GM12878 (cell line): ENCODE data around the gene EDNRA. TPM values are rescaled to one million over a fixed set of nuclear protein-coding genes. Genes with fewer than 3 reads are reported as not detected.

ENCODE experiments used
- ATAC-seq: fragments of 200-7000 bp; cut with Tn5 transposase; 3 replicates; pipeline ENCODE4 v1.9.1; 2020; ENCODE audit warnings: mild to moderate bottlenecking, moderate library complexity
- BruUV-seq: library from RNA; stranded (reverse); fragments of 400-500 nt; replicated peaks from 2 replicates; lab custom pipeline; 2021; lab: Mats Ljungman, UMichigan
- CTCF ChIA-PET: fragments of 300-600 bp; sonication (Branson Sonifier 250); formaldehyde crosslinking; extraction: SDS; loops from one replicate; lab custom pipeline; 2021; ENCODE audit warnings: inconsistent platforms; lab: Yijun Ruan, JAX
- POLR2A ChIA-PET: fragments of 350-600 bp; formaldehyde crosslinking; extraction: SDS; loops from one replicate; lab custom pipeline; 2021; ENCODE audit warnings: inconsistent platforms; lab: Charles Lee
- RAD21 ChIA-PET: fragments of 300-600 bp; sonication (Branson Sonifier 250); formaldehyde crosslinking; loops from one replicate; lab custom pipeline; 2023; ENCODE audit warnings: antibody characterized with exemption; ENCODE audit not compliant: unreplicated experiment; lab: Charles Lee
- SMC1A ChIA-PET: fragments of 300-600 bp; sonication (Branson Sonifier 250); formaldehyde crosslinking; loops from one replicate; lab custom pipeline; 2023; ENCODE audit not compliant: unreplicated experiment, uncharacterized antibody; lab: Charles Lee
- DNase-seq: peaks from one replicate; pipeline ENCODE4 v3.0.0-alpha.2; 2011; ENCODE audit warnings: low read depth, low spot score
- FAIRE-seq: peaks from 3 replicates; lab custom pipeline; 2011; peaks lifted over from hg19 to GRCh38; lab: Jason Lieb, UNC
- H2AFZ ChIP-seq: 2 replicates; pipeline ENCODE4 v1.6.0; 2011; ENCODE audit warnings: low read depth, low read length, control low read depth; ENCODE audit not compliant: control insufficient read depth
- H3K27ac ChIP-seq: 2 replicates; pipeline ENCODE4 v1.5.1; 2011; ENCODE audit warnings: control low read depth; ENCODE audit not compliant: control insufficient read depth, insufficient read depth
- H3K27me3 ChIP-seq, 2 experiments: replicated peaks in 1 of 2; 2 replicates each; pipeline versions ENCODE4 v1.6.0 to v1.6.1; 2011; ENCODE audit warnings: low read length in 1 of 2; ENCODE audit not compliant: control insufficient read depth in 2 of 2, insufficient read depth in 2 of 2
- H3K36me3 ChIP-seq, 2 experiments: 2 replicates each; pipeline ENCODE4 v1.5.1; 2011; ENCODE audit warnings: low read length in 1 of 2; ENCODE audit not compliant: control insufficient read depth in 2 of 2, insufficient read depth in 2 of 2
- H3K4me1 ChIP-seq: 2 replicates; pipeline ENCODE4 v1.6.1; 2011; ENCODE audit warnings: mild to moderate bottlenecking, low read length, moderate library complexity, mixed read lengths; ENCODE audit not compliant: control insufficient read depth, insufficient read depth
- H3K4me2 ChIP-seq: 2 replicates; pipeline ENCODE4 v1.6.0; 2011; ENCODE audit warnings: control low read depth; ENCODE audit not compliant: control insufficient read depth, insufficient read depth
- H3K4me3 ChIP-seq: fragments of 200-600 bp; sonication (generic); 2 replicates; pipeline ENCODE4 v1.5.1; 2016
- H3K79me2 ChIP-seq: 2 replicates; pipeline ENCODE4 v1.6.0; 2011; ENCODE audit warnings: low read length; ENCODE audit not compliant: control insufficient read depth, insufficient read depth
- H3K9ac ChIP-seq: 2 replicates; pipeline ENCODE4 v1.8.0; 2011; ENCODE audit warnings: low read length, control low read depth, mixed read lengths; ENCODE audit not compliant: control insufficient read depth, insufficient read depth
- H3K9me3 ChIP-seq: replicated peaks from 3 replicates; pipeline ENCODE4 v1.5.1; 2011; ENCODE audit warnings: mild to moderate bottlenecking, low read length; ENCODE audit not compliant: control insufficient read depth, insufficient read depth
- H4K20me1 ChIP-seq: 2 replicates; pipeline ENCODE4 v1.6.0; 2011; ENCODE audit not compliant: control insufficient read depth, insufficient read depth
- HSF1 ChIP-seq: fragments of 150-350 bp; IDR thresholded peaks from 2 replicates; pipeline ENCODE4 v1.6.1; 2014; ENCODE audit warnings: mild to moderate bottlenecking, low read depth, low read length
- NFXL1 ChIP-seq: fragments of 450-650 bp; IDR thresholded peaks from 2 replicates; pipeline ENCODE4 v1.6.1; 2017; ENCODE audit warnings: antibody characterized with exemption, mild to moderate bottlenecking, borderline replicate concordance
- ZNF207 ChIP-seq: fragments of 450-650 bp; IDR thresholded peaks from 2 replicates; pipeline ENCODE4 v1.6.1; 2014; ENCODE audit warnings: antibody characterized with exemption, mild to moderate bottlenecking, borderline replicate concordance
- ZNF24 ChIP-seq: fragments of 450-650 bp; IDR thresholded peaks from 2 replicates; pipeline ENCODE4 v1.6.1; 2017; ENCODE audit warnings: antibody characterized with exemption, mild to moderate bottlenecking
- ZZZ3 ChIP-seq: IDR thresholded peaks from 2 replicates; pipeline ENCODE4 v1.6.1; 2011; ENCODE audit warnings: low read depth; ENCODE audit not compliant: control insufficient read depth, insufficient read length
- WGBS: methylation state at CpG from one replicate; pipeline ENCODE4 v1.1.6; 2016; ENCODE audit warnings: low lambda C conversion rate; ENCODE audit not compliant: insufficient replicate concordance, insufficient coverage; ENCODE audit errors: missing lambda C conversion rate; 5-methylcytosine and 5-hydroxymethylcytosine counted together
- in situ Hi-C: fragments of 300-500 bp; cut with MboI; formaldehyde crosslinking; loops from 9 replicates; pipeline ENCODE4 v1.14.3; 2018; ENCODE audit warnings: mixed read lengths
- intact Hi-C: fragments of 100-400 bp; cut with micrococcal nuclease; formaldehyde crosslinking; loops from one replicate; pipeline ENCODE4 v1.14.2; 2022; ENCODE audit not compliant: unreplicated experiment
- polyA plus RNA-seq, 11 experiments: library from polyadenylated mRNA; depleted of rRNA in 4 of 11; unstranded in 6 of 11; stranded (reverse) in 5 of 11; fragments of >200 nt; fragmentation: Nextera tagmentation in 4 of 11; fragmentation: Illumina TruSeq in 1 of 11; extraction: Ambion mirVana in 4 of 11; extraction: Trizol in 1 of 11; gene quantifications; 1 replicate in 1 of 11; 2 replicates in 10 of 11; pipeline versions ENCODE4 v1.2.1 to v1.2.3, GENCODE V29; 2011 to 2016; ENCODE audit warnings: inconsistent platforms in 2 of 11, missing spikeins in 2 of 11, low read depth in 1 of 11
- total RNA-seq, 4 experiments: library from RNA; depleted of rRNA in 3 of 4; stranded (reverse); fragments of >200 nt in 3 of 4; fragmentation: Illumina TruSeq in 1 of 4; extraction: Trizol in 1 of 4; gene quantifications; 2 replicates each; pipeline versions ENCODE4 v1.2.1 to v1.2.3, GENCODE V29; 2013 to 2021
- TF ChIP-seq, protein P1 (sequence below): fragments of 450-650 bp; IDR thresholded peaks from 2 replicates; pipeline ENCODE4 v1.6.1; 2016; ENCODE audit warnings: mild to moderate bottlenecking, moderate library complexity, borderline replicate concordance
- TF ChIP-seq, protein P2 (sequence below): fragments of 450-650 bp; formaldehyde crosslinking; IDR thresholded peaks from 2 replicates; pipeline ENCODE4 v1.4.0; 2020; ENCODE audit warnings: mild to moderate bottlenecking, moderate library complexity
- TF ChIP-seq, protein P3 (sequence below): fragments of 450-650 bp; IDR thresholded peaks from 2 replicates; pipeline ENCODE4 v1.6.1; 2018; ENCODE audit warnings: mild to moderate bottlenecking, low read depth, moderate library complexity; ENCODE audit not compliant: partially characterized antibody
- TF ChIP-seq, protein P4 (sequence below): fragments of 450-650 bp; IDR thresholded peaks from 2 replicates; pipeline ENCODE4 v1.6.1; 2017; ENCODE audit warnings: borderline replicate concordance

The EDNRA gene
- total and polyA plus RNA-seq, 10 of the 15 experiments (the other 5 are each of a cell fraction or from before 2014, with no cell fraction given) = 0.01 to 0.32 (median 0.13) TPM

- ChIA-PET CTCF (interaction anchor here (1.2 to 3.9 kb wide), 5 partner anchors 9 to 339 kb away, joined by 4 to 16 read pairs (median 5); no protein-coding TSS in a partner anchor), POLR2A (interaction anchor here (0.6 kb wide), 1 partner anchor 351 kb away, joined by 3 read pairs; no protein-coding TSS in a partner anchor), SMC1A (interaction anchor here (0.9 to 2.2 kb wide), 5 partner anchors 9 to 339 kb away, joined by 3 to 10 read pairs (median 4); no protein-coding TSS in a partner anchor), RAD21 (interaction anchor here (1.0 kb wide), 1 partner anchor 339 kb away, joined by 4 read pairs; no protein-coding TSS in a partner anchor)
- FAIRE-seq (no peak), ATAC-seq (no peak), DNase-seq (no peak)
- intact Hi-C loops (no loop called here), in situ Hi-C loops (no loop called here)
- Histone ChIP-seq H3K4me2 (no peak overlapping the region), H3K4me1 (no peaks in the 10 kb centered on the region), H3K9ac (no peak overlapping the region), H4K20me1 (no peaks in the 10 kb centered on the region), H3K79me2 (no peaks in the 10 kb centered on the region), H3K9me3 (no peaks in the 10 kb centered on the region), H3K4me3 (no peak overlapping the region), H3K27me3 (no peaks in the 10 kb centered on the region), H3K27ac (no peak overlapping the region), H3K36me3 (no peaks in the 10 kb centered on the region), H2AFZ (no peak overlapping the region)
- no TSS peak for BruUV-seq
- 77% methylated on average over 1 of the region's 2 CpGs for WGBS
- TF ChIP-seq, protein P1, sequence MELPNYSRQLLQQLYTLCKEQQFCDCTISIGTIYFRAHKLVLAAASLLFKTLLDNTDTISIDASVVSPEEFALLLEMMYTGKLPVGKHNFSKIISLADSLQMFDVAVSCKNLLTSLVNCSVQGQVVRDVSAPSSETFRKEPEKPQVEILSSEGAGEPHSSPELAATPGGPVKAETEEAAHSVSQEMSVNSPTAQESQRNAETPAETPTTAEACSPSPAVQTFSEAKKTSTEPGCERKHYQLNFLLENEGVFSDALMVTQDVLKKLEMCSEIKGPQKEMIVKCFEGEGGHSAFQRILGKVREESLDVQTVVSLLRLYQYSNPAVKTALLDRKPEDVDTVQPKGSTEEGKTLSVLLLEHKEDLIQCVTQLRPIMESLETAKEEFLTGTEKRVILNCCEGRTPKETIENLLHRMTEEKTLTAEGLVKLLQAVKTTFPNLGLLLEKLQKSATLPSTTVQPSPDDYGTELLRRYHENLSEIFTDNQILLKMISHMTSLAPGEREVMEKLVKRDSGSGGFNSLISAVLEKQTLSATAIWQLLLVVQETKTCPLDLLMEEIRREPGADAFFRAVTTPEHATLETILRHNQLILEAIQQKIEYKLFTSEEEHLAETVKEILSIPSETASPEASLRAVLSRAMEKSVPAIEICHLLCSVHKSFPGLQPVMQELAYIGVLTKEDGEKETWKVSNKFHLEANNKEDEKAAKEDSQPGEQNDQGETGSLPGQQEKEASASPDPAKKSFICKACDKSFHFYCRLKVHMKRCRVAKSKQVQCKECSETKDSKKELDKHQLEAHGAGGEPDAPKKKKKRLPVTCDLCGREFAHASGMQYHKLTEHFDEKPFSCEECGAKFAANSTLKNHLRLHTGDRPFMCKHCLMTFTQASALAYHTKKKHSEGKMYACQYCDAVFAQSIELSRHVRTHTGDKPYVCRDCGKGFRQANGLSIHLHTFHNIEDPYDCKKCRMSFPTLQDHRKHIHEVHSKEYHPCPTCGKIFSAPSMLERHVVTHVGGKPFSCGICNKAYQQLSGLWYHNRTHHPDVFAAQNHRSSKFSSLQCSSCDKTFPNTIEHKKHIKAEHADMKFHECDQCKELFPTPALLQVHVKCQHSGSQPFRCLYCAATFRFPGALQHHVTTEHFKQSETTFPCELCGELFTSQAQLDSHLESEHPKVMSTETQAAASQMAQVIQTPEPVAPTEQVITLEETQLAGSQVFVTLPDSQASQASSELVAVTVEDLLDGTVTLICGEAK = no peak
- TF ChIP-seq ZNF207 (no peak), NFXL1 (no peak), ZZZ3 (no peak), HSF1 (no peak), ZNF24 (no peak)
- TF ChIP-seq, protein P2, sequence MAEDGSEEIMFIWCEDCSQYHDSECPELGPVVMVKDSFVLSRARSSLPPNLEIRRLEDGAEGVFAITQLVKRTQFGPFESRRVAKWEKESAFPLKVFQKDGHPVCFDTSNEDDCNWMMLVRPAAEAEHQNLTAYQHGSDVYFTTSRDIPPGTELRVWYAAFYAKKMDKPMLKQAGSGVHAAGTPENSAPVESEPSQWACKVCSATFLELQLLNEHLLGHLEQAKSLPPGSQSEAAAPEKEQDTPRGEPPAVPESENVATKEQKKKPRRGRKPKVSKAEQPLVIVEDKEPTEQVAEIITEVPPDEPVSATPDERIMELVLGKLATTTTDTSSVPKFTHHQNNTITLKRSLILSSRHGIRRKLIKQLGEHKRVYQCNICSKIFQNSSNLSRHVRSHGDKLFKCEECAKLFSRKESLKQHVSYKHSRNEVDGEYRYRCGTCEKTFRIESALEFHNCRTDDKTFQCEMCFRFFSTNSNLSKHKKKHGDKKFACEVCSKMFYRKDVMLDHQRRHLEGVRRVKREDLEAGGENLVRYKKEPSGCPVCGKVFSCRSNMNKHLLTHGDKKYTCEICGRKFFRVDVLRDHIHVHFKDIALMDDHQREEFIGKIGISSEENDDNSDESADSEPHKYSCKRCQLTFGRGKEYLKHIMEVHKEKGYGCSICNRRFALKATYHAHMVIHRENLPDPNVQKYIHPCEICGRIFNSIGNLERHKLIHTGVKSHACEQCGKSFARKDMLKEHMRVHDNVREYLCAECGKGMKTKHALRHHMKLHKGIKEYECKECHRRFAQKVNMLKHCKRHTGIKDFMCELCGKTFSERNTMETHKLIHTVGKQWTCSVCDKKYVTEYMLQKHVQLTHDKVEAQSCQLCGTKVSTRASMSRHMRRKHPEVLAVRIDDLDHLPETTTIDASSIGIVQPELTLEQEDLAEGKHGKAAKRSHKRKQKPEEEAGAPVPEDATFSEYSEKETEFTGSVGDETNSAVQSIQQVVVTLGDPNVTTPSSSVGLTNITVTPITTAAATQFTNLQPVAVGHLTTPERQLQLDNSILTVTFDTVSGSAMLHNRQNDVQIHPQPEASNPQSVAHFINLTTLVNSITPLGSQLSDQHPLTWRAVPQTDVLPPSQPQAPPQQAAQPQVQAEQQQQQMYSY (CRISPR knock-in tag) = no peak
- TF ChIP-seq, protein P3, sequence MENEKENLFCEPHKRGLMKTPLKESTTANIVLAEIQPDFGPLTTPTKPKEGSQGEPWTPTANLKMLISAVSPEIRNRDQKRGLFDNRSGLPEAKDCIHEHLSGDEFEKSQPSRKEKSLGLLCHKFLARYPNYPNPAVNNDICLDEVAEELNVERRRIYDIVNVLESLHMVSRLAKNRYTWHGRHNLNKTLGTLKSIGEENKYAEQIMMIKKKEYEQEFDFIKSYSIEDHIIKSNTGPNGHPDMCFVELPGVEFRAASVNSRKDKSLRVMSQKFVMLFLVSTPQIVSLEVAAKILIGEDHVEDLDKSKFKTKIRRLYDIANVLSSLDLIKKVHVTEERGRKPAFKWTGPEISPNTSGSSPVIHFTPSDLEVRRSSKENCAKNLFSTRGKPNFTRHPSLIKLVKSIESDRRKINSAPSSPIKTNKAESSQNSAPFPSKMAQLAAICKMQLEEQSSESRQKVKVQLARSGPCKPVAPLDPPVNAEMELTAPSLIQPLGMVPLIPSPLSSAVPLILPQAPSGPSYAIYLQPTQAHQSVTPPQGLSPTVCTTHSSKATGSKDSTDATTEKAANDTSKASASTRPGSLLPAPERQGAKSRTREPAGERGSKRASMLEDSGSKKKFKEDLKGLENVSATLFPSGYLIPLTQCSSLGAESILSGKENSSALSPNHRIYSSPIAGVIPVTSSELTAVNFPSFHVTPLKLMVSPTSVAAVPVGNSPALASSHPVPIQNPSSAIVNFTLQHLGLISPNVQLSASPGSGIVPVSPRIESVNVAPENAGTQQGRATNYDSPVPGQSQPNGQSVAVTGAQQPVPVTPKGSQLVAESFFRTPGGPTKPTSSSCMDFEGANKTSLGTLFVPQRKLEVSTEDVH = no peak
- TF ChIP-seq, protein P4, sequence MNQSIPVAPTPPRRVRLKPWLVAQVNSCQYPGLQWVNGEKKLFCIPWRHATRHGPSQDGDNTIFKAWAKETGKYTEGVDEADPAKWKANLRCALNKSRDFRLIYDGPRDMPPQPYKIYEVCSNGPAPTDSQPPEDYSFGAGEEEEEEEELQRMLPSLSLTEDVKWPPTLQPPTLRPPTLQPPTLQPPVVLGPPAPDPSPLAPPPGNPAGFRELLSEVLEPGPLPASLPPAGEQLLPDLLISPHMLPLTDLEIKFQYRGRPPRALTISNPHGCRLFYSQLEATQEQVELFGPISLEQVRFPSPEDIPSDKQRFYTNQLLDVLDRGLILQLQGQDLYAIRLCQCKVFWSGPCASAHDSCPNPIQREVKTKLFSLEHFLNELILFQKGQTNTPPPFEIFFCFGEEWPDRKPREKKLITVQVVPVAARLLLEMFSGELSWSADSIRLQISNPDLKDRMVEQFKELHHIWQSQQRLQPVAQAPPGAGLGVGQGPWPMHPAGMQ = no peak
Observed at GRCh38 chr4:147528054-147528453, 47.2 kb downstream of the EDNRA start.
